Amniotic epithelial cell (primary cell): ENCODE results near the gene CYB5R2.
A peak's percentile ranks its signal among the peaks of the same experiment; 100 is the strongest.
"Not testable (repeated sequence)": the region's sequence is repeated elsewhere in the genome, so short reads cannot be mapped to it uniquely, and the experiment has no call there.

Experiments used
- DNase-seq: peaks from one replicate; pipeline ENCODE4 v3.0.0-alpha.2; 2010; ENCODE audit warnings: low read depth

The CYB5R2 gene

DNA sequence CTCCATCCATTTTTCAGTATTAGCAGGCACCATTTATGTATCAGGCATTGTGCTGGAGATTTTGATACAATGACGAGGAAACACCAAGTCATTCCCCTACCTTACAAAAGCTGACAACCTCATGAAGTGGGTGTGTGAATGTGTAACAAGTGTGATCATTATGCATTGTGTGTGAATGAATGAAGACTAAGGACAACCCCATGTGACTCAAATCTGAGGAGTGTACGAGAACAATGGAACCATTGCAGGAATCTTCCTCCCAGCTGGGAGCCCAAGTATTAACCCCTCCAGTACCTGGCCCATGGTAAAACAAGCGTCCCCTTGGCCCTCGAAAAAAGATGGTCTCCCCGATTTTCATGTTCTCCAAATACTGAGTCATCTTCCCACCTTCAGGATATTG lies 4.4 kb downstream of the CYB5R2 start:
- DNase-seq: no peak

GRCh38 chr11:7668464-7668863 lies 4.8 kb downstream of the CYB5R2 start:
- no peak for DNase-seq

- peak; percentile 36 for DNase-seq
Measured at GRCh38 chr11:7667460-7667859, 5.8 kb downstream of the CYB5R2 start.

GRCh38 chr11:7666292-7666866 lies 6.9 kb downstream of the CYB5R2 start:
- no peak for DNase-seq

DNA sequence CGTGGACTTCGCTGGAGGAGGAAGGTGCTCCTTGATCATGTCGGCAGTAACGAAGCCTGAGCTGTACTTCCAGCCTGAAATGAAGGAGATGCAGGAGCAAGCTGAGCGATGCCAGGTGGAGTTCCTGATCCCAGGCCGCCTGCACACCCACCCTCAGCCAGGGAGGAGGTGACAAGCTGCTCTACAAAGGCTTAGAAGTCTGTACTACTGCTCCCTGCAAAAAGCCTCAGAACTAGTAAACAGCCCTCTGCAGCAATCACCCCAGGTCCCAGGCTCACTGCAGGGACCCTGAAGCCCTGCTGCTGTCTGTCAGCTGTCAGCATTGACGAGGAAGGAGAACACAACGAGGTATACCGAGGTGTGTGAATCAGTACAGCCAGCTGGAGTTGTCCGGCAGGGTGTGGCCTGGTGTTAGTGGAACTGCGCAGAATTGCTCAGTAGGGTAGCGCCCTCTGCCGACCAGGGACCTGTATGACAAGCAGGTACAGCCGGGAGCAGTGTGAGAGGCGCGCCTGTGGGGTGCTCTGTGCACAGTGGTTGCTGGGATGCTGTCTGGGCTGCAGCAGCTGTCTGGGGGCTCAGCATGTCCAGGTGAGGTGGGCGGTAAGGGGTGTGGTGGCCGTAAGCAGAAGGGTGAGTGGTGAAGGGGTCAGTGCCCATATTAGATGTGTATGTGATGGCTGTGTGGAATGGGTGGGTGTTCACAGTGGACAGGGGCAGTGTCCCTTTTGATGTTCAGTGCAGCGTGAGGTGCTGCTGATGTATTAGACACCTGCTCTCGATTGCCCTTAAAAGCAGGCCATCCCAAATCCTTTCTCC lies 7.6 kb downstream of the CYB5R2 start:
- DNase-seq: peak; percentile 65

GRCh38 chr11:7664867-7665266 lies 8.4 kb downstream of the CYB5R2 start:
- DNase-seq: no peak

- DNase-seq: not testable (repeated sequence)
Measured at GRCh38 chr11:7663531-7663930, 9.8 kb downstream of the CYB5R2 start.

DNA sequence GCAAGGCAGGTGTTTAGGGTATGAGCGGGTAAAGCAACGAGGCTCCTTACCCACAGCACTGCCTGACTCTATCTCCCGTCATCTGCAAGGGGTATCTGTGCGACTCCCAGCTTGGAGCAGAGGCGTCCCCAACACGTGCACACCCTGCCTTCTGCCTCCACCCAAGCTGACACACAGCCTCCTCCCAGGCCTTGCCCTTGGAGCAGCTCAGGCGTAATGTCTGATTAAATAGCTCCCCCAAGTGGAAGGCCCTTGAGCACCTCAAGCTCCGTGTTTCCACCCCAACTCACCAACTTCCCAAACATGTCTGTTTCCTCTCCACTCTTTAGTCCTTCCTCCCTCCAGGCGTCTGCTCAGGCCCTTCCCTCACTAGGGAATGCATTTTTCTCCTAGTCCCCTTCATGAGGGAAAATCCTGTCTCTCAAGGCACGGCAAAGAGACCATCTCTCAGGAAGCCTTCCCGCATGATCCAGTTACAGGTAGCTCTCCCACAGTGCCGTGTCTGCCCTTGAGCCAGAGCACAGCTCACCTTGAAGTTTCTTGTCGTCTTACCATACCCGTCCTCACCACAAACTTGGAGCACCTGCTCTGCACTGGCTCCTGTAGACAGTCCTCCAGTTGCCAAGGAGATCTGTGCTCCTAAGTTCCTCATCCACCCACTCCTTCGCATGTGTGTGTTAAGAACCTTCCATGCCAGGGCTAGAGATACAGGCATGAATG lies 15.8 kb downstream of the CYB5R2 start:
- DNase-seq: peak; percentile 63

- DNase-seq: no peak
Measured at GRCh38 chr11:7656704-7657103, 16.6 kb downstream of the CYB5R2 start.

GRCh38 chr11:7655253-7656217 lies 17.8 kb downstream of the CYB5R2 start:
- DNase-seq: no peak

DNA sequence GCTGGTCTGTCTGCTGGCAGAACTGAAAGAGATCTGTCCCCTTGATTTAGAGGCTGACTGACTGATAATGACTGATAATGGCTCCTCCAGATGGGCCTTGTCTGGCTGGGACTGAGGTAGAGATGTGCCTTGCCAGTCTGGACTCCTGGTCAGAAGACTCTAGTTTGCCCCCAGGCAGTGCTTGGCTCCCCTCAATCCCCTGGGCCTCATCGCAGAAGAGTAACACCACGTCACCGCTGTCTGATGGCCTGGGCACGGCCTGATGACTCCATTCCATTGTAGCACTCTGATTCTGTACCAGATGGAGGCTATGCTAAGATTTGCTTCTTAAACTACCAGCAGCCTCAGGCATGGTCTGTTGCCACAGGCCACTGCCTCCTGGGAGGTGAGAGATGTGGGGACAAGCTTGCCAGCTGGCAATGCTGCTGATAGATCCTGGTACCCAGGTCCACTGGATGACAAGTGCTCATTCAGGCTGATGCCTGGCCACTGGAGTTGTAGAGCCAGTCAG lies 19.1 kb downstream of the CYB5R2 start:
- DNase-seq: no peak

GRCh38 chr11:7651700-7652099 lies 21.6 kb downstream of the CYB5R2 start:
- DNase-seq: no peak

- no peak for DNase-seq
Measured at GRCh38 chr11:7651140-7651551, 22.2 kb downstream of the CYB5R2 start.

- no peak for DNase-seq
Measured at GRCh38 chr11:7648264-7648663, 25.0 kb downstream of the CYB5R2 start.

DNA sequence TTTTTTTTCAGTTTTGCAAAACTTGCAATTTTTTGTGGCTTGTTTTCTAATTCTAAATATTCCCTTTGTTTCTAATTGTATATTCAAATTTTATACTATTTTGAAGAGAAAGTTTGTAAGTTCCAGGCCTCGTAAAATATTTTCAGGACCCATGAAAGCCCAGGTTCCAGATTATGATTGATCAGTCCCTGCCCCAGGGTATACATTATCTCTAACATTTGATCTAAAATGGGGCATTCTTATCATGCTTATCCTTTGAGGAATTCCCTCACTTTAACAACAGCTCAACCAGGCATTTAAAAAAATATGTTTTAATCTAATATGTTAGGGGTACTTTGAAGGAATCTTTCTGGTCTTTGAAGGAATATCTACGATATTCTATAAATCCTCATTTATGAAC lies 26.4 kb downstream of the CYB5R2 start:
- no peak for DNase-seq

DNA sequence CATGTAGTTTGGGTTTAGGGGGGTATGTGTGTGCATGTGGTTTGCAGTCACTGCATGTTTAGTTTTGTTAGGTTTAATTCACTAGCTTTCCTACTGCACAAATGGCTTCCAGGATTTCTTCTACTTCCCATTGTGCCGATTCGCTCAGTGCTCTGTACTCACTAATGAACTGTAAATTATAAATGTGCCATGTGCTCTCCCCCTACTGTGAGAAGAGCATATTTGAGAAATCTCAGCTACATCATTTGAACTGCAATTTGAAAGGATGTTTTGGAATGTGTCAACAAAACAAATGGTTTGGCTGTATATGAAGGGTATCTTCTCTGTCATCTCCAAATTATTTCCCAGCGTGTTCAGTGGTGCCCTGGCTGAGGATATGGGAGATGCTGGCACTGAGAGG lies 28.1 kb downstream of the CYB5R2 start:
- no peak for DNase-seq

DNA sequence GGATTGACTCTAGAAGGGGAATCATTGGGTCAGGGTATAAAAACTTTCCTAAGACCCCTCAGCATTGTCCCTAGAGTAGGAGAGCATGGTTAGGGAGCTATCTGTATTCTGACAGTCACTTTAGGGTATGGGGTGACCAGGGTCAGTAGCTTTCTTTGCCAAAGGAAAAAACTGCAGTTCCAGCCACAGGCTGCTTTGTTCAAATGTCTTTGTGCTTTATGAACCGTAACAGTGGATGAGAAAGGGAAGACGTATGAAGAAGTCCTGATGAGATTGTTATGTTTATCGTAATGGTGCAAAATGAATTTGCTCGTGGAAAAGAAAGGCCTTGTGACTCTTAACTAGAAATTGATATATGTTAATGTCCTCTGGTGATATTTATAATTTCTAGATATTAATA lies 30.0 kb downstream of the CYB5R2 start:
- DNase-seq: no peak

DNA sequence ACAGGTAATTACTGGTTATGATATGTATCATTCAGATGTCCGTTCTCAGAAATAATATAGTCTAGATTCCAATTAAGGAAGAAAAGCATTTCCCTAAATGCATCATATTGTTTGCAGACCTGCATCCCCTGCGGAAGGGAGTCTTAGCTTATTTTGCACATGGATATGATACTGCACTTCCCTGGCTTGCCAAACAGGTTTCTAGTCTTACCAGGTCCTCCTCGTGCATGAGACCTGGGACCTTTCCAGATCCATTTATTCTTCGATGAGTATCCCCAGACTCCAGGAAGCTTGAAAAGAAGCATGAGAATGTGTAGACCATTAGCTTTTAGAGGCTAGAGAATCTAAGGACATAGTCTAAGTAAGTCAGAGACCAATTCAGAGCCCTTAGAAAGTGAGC lies 30.6 kb downstream of the CYB5R2 start:
- DNase-seq: no peak

DNA sequence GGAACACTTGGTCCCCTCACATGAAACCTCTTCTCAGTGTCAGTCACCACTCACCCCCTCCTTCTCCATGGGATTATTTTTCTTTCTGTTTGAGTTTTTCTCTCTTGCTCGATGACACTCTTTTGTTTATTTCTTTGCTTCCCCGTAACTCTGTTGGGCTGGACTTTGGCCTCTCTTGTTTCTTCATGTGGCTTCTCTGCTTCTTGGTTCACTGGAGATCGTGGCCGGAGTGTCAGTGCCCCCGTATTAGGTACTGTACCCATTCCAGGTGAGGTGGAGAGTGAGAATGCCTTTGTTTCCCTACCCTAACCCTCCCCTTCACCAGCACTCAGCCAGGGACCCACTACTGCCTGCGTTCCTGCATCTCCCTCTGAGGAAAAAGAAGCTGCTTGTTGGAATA lies 32.5 kb downstream of the CYB5R2 start:
- DNase-seq: no peak

GRCh38 chr11:7639643-7640025 lies 33.7 kb downstream of the CYB5R2 start:
- DNase-seq: no peak

DNA sequence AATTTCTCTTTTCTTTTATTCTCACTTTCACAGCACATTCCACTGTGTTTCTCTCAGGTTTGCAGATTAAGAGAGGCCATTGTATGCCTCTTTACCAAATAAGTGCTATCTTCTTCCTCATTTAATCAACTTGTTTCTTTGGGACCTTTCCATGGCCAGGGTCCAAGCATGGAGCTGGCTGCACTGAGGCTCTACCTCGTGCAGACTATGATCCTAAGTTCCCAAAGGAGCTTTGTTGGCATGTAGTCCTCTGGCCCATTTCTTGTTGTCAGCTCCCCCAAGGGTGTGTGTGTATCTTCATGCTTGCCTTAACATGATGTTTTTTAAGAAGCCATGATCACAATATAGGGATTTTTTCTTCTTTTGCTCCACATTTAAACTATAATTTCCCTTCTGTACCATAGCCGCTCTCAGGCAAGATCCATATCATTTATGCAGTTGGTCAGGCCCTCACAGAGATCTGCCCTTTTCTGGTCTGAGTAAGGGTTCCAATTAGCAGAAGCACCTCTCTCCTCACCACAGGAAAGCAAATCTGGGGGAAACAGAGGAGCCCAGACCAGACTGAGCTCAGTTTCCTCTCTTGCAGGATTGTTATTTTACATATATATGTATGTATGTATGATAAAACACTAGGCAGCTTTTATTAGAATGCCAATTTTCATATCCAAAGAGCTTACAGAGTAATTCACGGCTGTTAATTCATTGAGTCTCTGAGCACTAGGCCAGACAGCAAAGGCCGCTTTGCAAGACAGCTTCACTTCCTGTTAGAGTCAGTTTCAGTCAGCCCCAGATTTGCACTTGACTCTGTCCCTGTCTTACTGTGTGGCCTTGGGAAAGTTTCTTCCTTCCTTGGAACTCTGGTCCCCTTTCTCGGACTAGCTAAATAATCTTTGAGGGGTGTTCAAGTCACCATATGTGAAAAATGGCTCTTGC lies 34.3 kb downstream of the CYB5R2 start:
- DNase-seq: no peak
